K562 (cell line): ENCODE data around the gene MAP1LC3A. TPM values are rescaled to one million over a fixed set of nuclear protein-coding genes. Genes with fewer than 3 reads are reported as not detected.

Source experiments
- CTBP1 ChIP-seq: fragments of 450-650 bp; IDR thresholded peaks from 2 replicates; pipeline ENCODE4 v1.6.1; 2016; ENCODE audit warnings: borderline replicate concordance
- ETV1 ChIP-seq: fragments of 450-650 bp; conservative IDR thresholded peaks from 2 replicates; pipeline ENCODE4 v1.6.1; 2016; ENCODE audit warnings: missing genetic modification characterization, control low read depth, low read depth, missing compliant biosample characterization
- ETV5 ChIP-seq: sonication (generic); formaldehyde crosslinking; IDR thresholded peaks from 2 replicates; pipeline ENCODE4 v1.4.0; 2020; ENCODE audit warnings: low read depth, mild to moderate bottlenecking, missing genetic modification reagents
- GABPA ChIP-seq: fragments of 200-800 bp; sonication (Bioruptor generic); conservative IDR thresholded peaks from 2 replicates; pipeline ENCODE4 v1.6.1; 2016; ENCODE audit warnings: low read depth, missing genetic modification characterization, missing compliant biosample characterization
- GATA2 ChIP-seq: sonication (generic); formaldehyde crosslinking; IDR thresholded peaks from 2 replicates; pipeline ENCODE4 v1.4.0; 2020; ENCODE audit warnings: mild to moderate bottlenecking, missing genetic modification reagents
- HMG20A ChIP-seq: fragments of 450-650 bp; formaldehyde crosslinking; conservative IDR thresholded peaks from 2 replicates; pipeline ENCODE4 v1.4.0; 2020; ENCODE audit warnings: mild to moderate bottlenecking, mixed read lengths
- HOXB6 ChIP-seq: fragments of 250-450 bp; sonication (Bioruptor Pico); IDR thresholded peaks from 2 replicates; pipeline ENCODE4 v1.5.1; 2022; ENCODE audit warnings: mild to moderate bottlenecking, borderline replicate concordance
- KDM2B ChIP-seq: fragments of 250-450 bp; sonication (Bioruptor Pico); IDR thresholded peaks from 2 replicates; pipeline ENCODE4 v1.8.0; 2021; ENCODE audit warnings: mild to moderate bottlenecking, moderate library complexity
- KLF6 ChIP-seq: fragments of 250-450 bp; sonication (Bioruptor Pico); IDR thresholded peaks from 2 replicates; pipeline ENCODE4 v1.4.0; 2020; ENCODE audit warnings: mild to moderate bottlenecking, moderate library complexity, borderline replicate concordance
- MBD2 ChIP-seq: sonication (generic); IDR thresholded peaks from 2 replicates; pipeline ENCODE4 v1.6.1; 2016; ENCODE audit warnings: low read depth, borderline replicate concordance
- MEIS2 ChIP-seq: fragments of 450-650 bp; IDR thresholded peaks from 2 replicates; pipeline ENCODE4 v1.6.1; 2014; ENCODE audit warnings: mild to moderate bottlenecking; ENCODE audit not compliant: partially characterized antibody
- NCOA2 ChIP-seq, 2 experiments: fragments of 450-650 bp; IDR thresholded peaks; 2 replicates each; pipeline ENCODE4 v1.6.1; 2018; ENCODE audit warnings: mild to moderate bottlenecking in 2 of 2, moderate library complexity in 1 of 2; ENCODE audit not compliant: partially characterized antibody in 2 of 2
- POLR2A ChIP-seq: fragments of 450-650 bp; conservative IDR thresholded peaks from 2 replicates; pipeline ENCODE4 v1.6.1; 2016
- SAFB ChIP-seq: fragments of 200-400 bp; formaldehyde crosslinking; IDR thresholded peaks from 2 replicates; pipeline ENCODE4 v1.6.1; 2017; ENCODE audit warnings: low read depth, low read length, borderline replicate concordance
- SRF ChIP-seq, 2 experiments: fragments of 250-450, 450-650 bp in 1 of 2; sonication (Bioruptor Pico) in 1 of 2; sonication (generic) in 1 of 2; formaldehyde crosslinking; IDR thresholded peaks; 2 replicates each; pipeline versions ENCODE4 v1.5.0 to v1.5.1; 2020 to 2022; ENCODE audit warnings: mild to moderate bottlenecking in 1 of 2, missing genetic modification reagents in 1 of 2
- TAF7 ChIP-seq: fragments of 450-650 bp; IDR thresholded peaks from 2 replicates; pipeline ENCODE4 v1.6.1; 2016; ENCODE audit warnings: missing genetic modification characterization, missing compliant biosample characterization
- TRIM28 ChIP-seq: fragments of 450-650 bp; IDR thresholded peaks from 2 replicates; pipeline ENCODE4 v1.6.1; 2017
- ZNF584 ChIP-seq: fragments of 200-800 bp; sonication (Bioruptor generic); IDR thresholded peaks from 2 replicates; pipeline ENCODE4 v1.6.1; 2016; ENCODE audit warnings: low read depth, mild to moderate bottlenecking, missing genetic modification characterization, missing compliant biosample characterization
- polyA plus RNA-seq, 8 experiments: library from polyadenylated mRNA; depleted of rRNA in 4 of 8; stranded (reverse) in 5 of 8; unstranded in 3 of 8; fragments of >200 nt; fragmentation: Nextera tagmentation in 2 of 8; fragmentation: Illumina TruSeq in 1 of 8; extraction: Ambion mirVana in 2 of 8; extraction: Trizol in 1 of 8; gene quantifications; 2 replicates each; pipeline versions ENCODE4 v1.2.1 to v1.2.3, GENCODE V29; 2011 to 2014; ENCODE audit warnings: inconsistent platforms in 1 of 8, missing spikeins in 1 of 8
- total RNA-seq, 7 experiments: library from RNA; depleted of rRNA in 6 of 7; stranded (reverse); fragments of >200 nt in 6 of 7; fragmentation: Illumina TruSeq in 2 of 7; extraction: Trizol in 2 of 7; gene quantifications; 2 replicates each; pipeline versions ENCODE4 v1.2.1 to v1.2.3, GENCODE V29; 2011 to 2021; ENCODE audit warnings: low replicate concordance in 1 of 7
- TF ChIP-seq, protein P1 (sequence below): sonication (generic); formaldehyde crosslinking; IDR thresholded peaks from 2 replicates; pipeline ENCODE4 v1.8.0; 2022; ENCODE audit warnings: missing genetic modification reagents, mild to moderate bottlenecking, borderline replicate concordance
- TF ChIP-seq, protein P2 (sequence below): sonication (generic); formaldehyde crosslinking; IDR thresholded peaks from 2 replicates; pipeline ENCODE4 v1.8.0; 2022; ENCODE audit warnings: mild to moderate bottlenecking, missing genetic modification reagents, borderline replicate concordance
- TF ChIP-seq, protein P3 (sequence below), 2 experiments: fragments of 450-650 bp; IDR thresholded peaks; 2 replicates each; pipeline ENCODE4 v1.6.1; 2016
- TF ChIP-seq, protein P4 (sequence below): fragments of 250-450 bp; sonication (Bioruptor Pico); IDR thresholded peaks from 2 replicates; pipeline ENCODE4 v1.5.1; 2021; ENCODE audit warnings: mild to moderate bottlenecking

MAP1LC3A gene
- total and polyA plus RNA-seq, 9 of the 15 experiments (the other 6 are each of a cell fraction or from before 2014, with no cell fraction given), result 0.27 to 0.38 TPM; not detected in 7

DNA sequence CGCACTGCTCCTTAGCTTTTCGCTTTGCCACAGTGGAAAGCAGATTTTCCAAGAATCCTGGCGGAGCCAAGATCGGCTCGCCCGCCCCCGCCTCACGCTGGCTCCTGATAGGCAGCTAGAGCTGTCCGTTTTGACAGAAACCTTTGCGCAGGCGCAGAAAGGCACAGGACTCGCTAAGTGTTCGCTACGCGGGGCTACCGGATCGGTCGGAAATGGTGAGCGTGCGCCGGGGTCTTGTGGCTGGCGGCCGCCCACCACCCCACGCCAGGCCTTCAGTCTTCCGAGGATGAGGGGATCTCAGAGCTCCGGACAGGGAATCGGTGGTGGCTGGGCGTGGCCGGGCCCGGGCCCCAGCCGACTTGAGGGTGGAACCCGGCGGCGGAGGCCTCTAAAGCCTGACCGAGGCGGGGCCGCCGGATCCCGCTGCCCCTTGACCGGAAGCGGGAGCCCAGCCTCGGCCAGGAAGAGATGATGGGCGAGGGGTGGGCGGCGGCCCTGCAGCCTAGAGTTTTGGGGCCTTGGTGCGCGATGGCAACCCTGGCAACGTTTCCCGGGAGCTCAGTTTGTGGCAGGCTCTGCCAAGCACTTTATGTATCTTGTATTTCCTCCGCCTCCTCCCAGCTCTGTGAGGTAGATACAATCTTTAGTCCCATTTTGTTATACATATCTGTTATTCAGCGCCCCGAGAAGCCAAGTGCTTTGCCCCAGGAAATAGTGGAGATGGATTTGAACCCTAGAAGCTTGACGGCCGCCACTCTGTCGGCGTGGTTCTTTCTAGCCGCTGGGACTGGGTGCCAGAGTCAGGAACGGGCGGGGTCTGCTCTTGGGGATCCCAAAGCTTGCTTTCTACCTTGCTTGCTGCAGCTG is 42.0 kb upstream of the MAP1LC3A start, which contains the start of gene DYNLRB1 (continued):
- no peak for TF ChIP-seq NCOA2 (IDR thresholded peaks at IDR 0.05; ENCODE audit: partially characterized antibody in 2 of 2)
- peak; percentile 79; the same call in 1 of the 2 replicates for TF ChIP-seq KLF6
- peak; percentile 31; the same call in 1 of the 2 replicates for TF ChIP-seq CTBP1
- TF ChIP-seq ETV1 (tag), result peak; percentile 83
- TF ChIP-seq TRIM28, result no peak
- peak; percentile 93 for TF ChIP-seq GABPA
- peak; percentile 32; the same call in 1 of the 2 replicates for TF ChIP-seq SAFB
- peak; percentile 74 for TF ChIP-seq MEIS2
- TF ChIP-seq GATA2 (CRISPR knock-in tag), result peak; percentile 52
- no peak for TF ChIP-seq ZNF584 (CRISPR knock-in tag)
- TF ChIP-seq, protein P1, sequence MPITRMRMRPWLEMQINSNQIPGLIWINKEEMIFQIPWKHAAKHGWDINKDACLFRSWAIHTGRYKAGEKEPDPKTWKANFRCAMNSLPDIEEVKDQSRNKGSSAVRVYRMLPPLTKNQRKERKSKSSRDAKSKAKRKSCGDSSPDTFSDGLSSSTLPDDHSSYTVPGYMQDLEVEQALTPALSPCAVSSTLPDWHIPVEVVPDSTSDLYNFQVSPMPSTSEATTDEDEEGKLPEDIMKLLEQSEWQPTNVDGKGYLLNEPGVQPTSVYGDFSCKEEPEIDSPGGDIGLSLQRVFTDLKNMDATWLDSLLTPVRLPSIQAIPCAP (CRISPR knock-in tag), result no peak
- TF ChIP-seq SRF (CRISPR knock-in tag; IDR thresholded peaks at IDR 0.05), result 0 out of 4 replicates have a peak, but pooled peaks of 1 of the 2 experiments have one; percentile 51
- TF ChIP-seq HOXB6 (CRISPR knock-in tag), result no peak
- TF ChIP-seq POLR2A, result peak; percentile 91
- TF ChIP-seq HMG20A (CRISPR knock-in tag), result no peak
- TF ChIP-seq ETV5 (CRISPR knock-in tag), result peak; percentile 81; the same call in 1 of the 2 replicates
- TF ChIP-seq KDM2B, result peak; percentile 54; the same call in 1 of the 2 replicates
- TF ChIP-seq TAF7 (tag), result 0 out of 2 replicates have a peak, but pooled peaks have one; percentile 33
- peak; percentile 75; the same call in 1 of the 2 replicates for TF ChIP-seq MBD2
- TF ChIP-seq, protein P2, sequence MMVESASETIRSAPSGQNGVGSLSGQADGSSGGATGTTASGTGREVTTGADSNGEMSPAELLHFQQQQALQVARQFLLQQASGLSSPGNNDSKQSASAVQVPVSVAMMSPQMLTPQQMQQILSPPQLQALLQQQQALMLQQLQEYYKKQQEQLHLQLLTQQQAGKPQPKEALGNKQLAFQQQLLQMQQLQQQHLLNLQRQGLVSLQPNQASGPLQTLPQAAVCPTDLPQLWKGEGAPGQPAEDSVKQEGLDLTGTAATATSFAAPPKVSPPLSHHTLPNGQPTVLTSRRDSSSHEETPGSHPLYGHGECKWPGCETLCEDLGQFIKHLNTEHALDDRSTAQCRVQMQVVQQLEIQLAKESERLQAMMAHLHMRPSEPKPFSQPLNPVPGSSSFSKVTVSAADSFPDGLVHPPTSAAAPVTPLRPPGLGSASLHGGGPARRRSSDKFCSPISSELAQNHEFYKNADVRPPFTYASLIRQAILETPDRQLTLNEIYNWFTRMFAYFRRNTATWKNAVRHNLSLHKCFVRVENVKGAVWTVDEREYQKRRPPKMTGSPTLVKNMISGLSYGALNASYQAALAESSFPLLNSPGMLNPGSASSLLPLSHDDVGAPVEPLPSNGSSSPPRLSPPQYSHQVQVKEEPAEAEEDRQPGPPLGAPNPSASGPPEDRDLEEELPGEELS (CRISPR knock-in tag), result no peak
- TF ChIP-seq, protein P3, sequence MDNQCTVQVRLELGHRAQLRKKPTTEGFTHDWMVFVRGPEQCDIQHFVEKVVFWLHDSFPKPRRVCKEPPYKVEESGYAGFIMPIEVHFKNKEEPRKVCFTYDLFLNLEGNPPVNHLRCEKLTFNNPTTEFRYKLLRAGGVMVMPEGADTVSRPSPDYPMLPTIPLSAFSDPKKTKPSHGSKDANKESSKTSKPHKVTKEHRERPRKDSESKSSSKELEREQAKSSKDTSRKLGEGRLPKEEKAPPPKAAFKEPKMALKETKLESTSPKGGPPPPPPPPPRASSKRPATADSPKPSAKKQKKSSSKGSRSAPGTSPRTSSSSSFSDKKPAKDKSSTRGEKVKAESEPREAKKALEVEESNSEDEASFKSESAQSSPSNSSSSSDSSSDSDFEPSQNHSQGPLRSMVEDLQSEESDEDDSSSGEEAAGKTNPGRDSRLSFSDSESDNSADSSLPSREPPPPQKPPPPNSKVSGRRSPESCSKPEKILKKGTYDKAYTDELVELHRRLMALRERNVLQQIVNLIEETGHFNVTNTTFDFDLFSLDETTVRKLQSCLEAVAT (IDR thresholded peaks at IDR 0.05), result peak in 1 of 2 experiments; percentile 29; a peak in 1 of 4 replicates
- TF ChIP-seq, protein P4, sequence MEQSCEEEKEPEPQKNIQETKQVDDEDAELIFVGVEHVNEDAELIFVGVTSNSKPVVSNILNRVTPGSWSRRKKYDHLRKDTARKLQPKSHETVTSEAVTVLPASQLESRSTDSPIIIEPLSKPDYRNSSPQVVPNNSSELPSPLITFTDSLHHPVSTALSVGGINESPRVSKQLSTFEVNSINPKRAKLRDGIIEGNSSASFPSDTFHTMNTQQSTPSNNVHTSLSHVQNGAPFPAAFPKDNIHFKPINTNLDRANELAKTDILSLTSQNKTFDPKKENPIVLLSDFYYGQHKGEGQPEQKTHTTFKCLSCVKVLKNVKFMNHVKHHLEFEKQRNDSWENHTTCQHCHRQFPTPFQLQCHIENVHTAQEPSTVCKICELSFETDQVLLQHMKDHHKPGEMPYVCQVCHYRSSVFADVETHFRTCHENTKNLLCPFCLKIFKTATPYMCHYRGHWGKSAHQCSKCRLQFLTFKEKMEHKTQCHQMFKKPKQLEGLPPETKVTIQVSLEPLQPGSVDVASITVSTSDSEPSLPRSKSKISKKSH (CRISPR knock-in tag), result no peak
